Endodermal cell (in vitro differentiated cells): ENCODE measurements around the gene CNTN4. TPM values are rescaled to one million over a fixed set of nuclear protein-coding genes. Genes with fewer than 3 reads are reported as not detected.
A peak's percentile ranks its signal among the peaks of the same experiment; 100 is the strongest.

Experiments used
- DNase-seq: peaks from one replicate; pipeline ENCODE4 v3.0.0-alpha.2; 2017
- H3K27ac ChIP-seq: 2 replicates; pipeline ENCODE4 v1.5.1; 2013; ENCODE audit warnings: mild to moderate bottlenecking, low read depth, low read length, moderate library complexity
- H3K27me3 ChIP-seq: 2 replicates; pipeline ENCODE4 v1.6.1; 2013; ENCODE audit warnings: mild to moderate bottlenecking, low read length, moderate library complexity; ENCODE audit not compliant: insufficient read depth, control insufficient read depth, poor library complexity, severe bottlenecking
- H3K36me3 ChIP-seq: 2 replicates; pipeline ENCODE4 v1.7.0; 2013; ENCODE audit warnings: mild to moderate bottlenecking, low read length, moderate library complexity; ENCODE audit not compliant: control insufficient read depth, insufficient read depth
- H3K4me1 ChIP-seq: one replicate; pipeline ENCODE4 v1.7.0; 2013; ENCODE audit warnings: low read length; ENCODE audit not compliant: control insufficient read depth, insufficient read depth
- H3K4me3 ChIP-seq: 2 replicates; pipeline ENCODE4 v1.5.1; 2013; ENCODE audit warnings: mild to moderate bottlenecking, low read length, moderate library complexity
- H3K9ac ChIP-seq: 2 replicates; pipeline ENCODE4 v1.6.1; 2013; ENCODE audit warnings: mild to moderate bottlenecking, low read length, moderate library complexity; ENCODE audit not compliant: poor library complexity, severe bottlenecking; ENCODE audit errors: extremely low read depth
- H3K9me3 ChIP-seq: 2 replicates; pipeline ENCODE4 v1.6.1; 2013; ENCODE audit warnings: mild to moderate bottlenecking, low read length, moderate library complexity; ENCODE audit not compliant: control insufficient read depth
- H3K27ac Mint-ChIP-seq: 2 replicates; pipeline ENCODE4 v1.8.0; 2020; ENCODE audit warnings: mixed read lengths
- H3K27me3 Mint-ChIP-seq: 2 replicates; pipeline ENCODE4 v1.8.0; 2021; ENCODE audit warnings: mild to moderate bottlenecking, mixed read lengths; ENCODE audit not compliant: insufficient read depth
- H3K36me3 Mint-ChIP-seq: 2 replicates; pipeline ENCODE4 v1.8.0; 2020; ENCODE audit warnings: low read depth, mixed read lengths
- H3K4me1 Mint-ChIP-seq: 2 replicates; pipeline ENCODE4 v1.8.0; 2020; ENCODE audit warnings: mixed read lengths
- H3K4me3 Mint-ChIP-seq: 2 replicates; pipeline ENCODE4 v1.8.0; 2020; ENCODE audit warnings: mild to moderate bottlenecking, moderate library complexity, mixed read lengths
- H3K9me3 Mint-ChIP-seq: 2 replicates; pipeline ENCODE4 v1.8.0; 2020; ENCODE audit warnings: mild to moderate bottlenecking, mixed read lengths
- CTCF ChIP-seq: fragments of 200-600 bp; sonication (generic); conservative IDR thresholded peaks from 2 replicates; pipeline ENCODE4 v1.5.0; 2021; ENCODE audit warnings: antibody characterized with exemption, mild to moderate bottlenecking
- WGBS, 2 experiments: methylation state at CpG; one replicate each; pipeline versions ENCODE4 v1.1.5 to v1.1.7; 2013; ENCODE audit warnings: missing lambda C conversion rate in 2 of 2, mixed read lengths in 1 of 2; ENCODE audit not compliant: insufficient coverage in 1 of 2, insufficient read length in 1 of 2; 5-methylcytosine and 5-hydroxymethylcytosine counted together
- total RNA-seq, 2 donors: library from RNA; stranded (reverse); fragmentation: NEBNext Ultra II Directional in 1 of 2; extraction: Animal tissue kit (Norgen Biotek cat#: 25700) in 1 of 2; gene quantifications; 2 replicates in 1 of 2; 3 replicates in 1 of 2; pipeline ENCODE4 v1.2.1, GENCODE V29; 2021

The CNTN4 gene
- total RNA-seq, 2 donors from 2014 or later: 10.8 to 11.1 TPM

- Histone ChIP-seq H3K27me3 (peaks cover 14% of the 10 kb centered on the region), H3K9me3 (no peaks in the 10 kb centered on the region), H3K27ac (no peak overlapping the region), H3K4me3 (no peak overlapping the region), H3K9ac (no peak overlapping the region), H3K4me1 (peaks cover 19% of the 10 kb centered on the region), H3K36me3 (no peaks in the 10 kb centered on the region)
- no peaks in the 10 kb centered on the region for H3K9me3 Mint-ChIP-seq
- 50 to 56% methylated on average over 1 to 4 of the region's 4 CpGs for WGBS, 2 experiments
- H3K36me3 Mint-ChIP-seq: no peaks in the 10 kb centered on the region
- H3K27ac Mint-ChIP-seq: peak overlapping the region; percentile 28
- no peak for TF ChIP-seq CTCF
- DNase-seq: peak; percentile 66
- no peak overlapping the region for H3K4me3 Mint-ChIP-seq
- peaks cover 19% of the 10 kb centered on the region for H3K27me3 Mint-ChIP-seq
- peaks cover 52% of the 10 kb centered on the region for H3K4me1 Mint-ChIP-seq
Observed at GRCh38 chr3:2686816-2687502, 588.3 kb downstream of the CNTN4 start.

- no peak overlapping the region for H3K4me3 ChIP-seq
- no peaks in the 10 kb centered on the region for H3K36me3 Mint-ChIP-seq
- no peaks in the 10 kb centered on the region for H3K36me3 ChIP-seq
- no peak for TF ChIP-seq CTCF
- no peaks in the 10 kb centered on the region for H3K27me3 Mint-ChIP-seq
- H3K4me3 Mint-ChIP-seq: no peak overlapping the region
- 90 to 100% methylated on average over 2 of the region's 2 CpGs for WGBS, 2 experiments
- no peak overlapping the region for H3K9ac ChIP-seq
- H3K27ac ChIP-seq: no peak overlapping the region
- no peaks in the 10 kb centered on the region for H3K9me3 Mint-ChIP-seq
- no peak overlapping the region for H3K27ac Mint-ChIP-seq
- H3K4me1 ChIP-seq: no peaks in the 10 kb centered on the region
- no peak for DNase-seq
- no peaks in the 10 kb centered on the region for H3K27me3 ChIP-seq
- no peaks in the 10 kb centered on the region for H3K9me3 ChIP-seq
- no peaks in the 10 kb centered on the region for H3K4me1 Mint-ChIP-seq
Observed at GRCh38 chr3:2697589-2697988, 598.9 kb downstream of the CNTN4 start.

- Mint-ChIP-seq H3K4me1 (no peaks in the 10 kb centered on the region), H3K36me3 (no peaks in the 10 kb centered on the region), H3K4me3 (no peak overlapping the region), H3K27me3 (no peaks in the 10 kb centered on the region), H3K9me3 (no peaks in the 10 kb centered on the region), H3K27ac (no peak overlapping the region)
- DNase-seq: no peak
- Histone ChIP-seq H3K9ac (no peak overlapping the region), H3K4me1 (no peaks in the 10 kb centered on the region), H3K9me3 (no peaks in the 10 kb centered on the region), H3K27ac (no peak overlapping the region), H3K36me3 (no peaks in the 10 kb centered on the region), H3K4me3 (no peak overlapping the region), H3K27me3 (no peaks in the 10 kb centered on the region)
- 87% methylated on average over 3 of the region's 3 CpGs; no CpG with 5 or more reads in 1 of the 2 experiments for WGBS, 2 experiments
- no peak for TF ChIP-seq CTCF
Observed at GRCh38 chr3:2701471-2701870, 602.8 kb downstream of the CNTN4 start.
